Pancreas (tissue), 10 donors: ENCODE results near the gene TIMP3. TPM values are rescaled to one million over a fixed set of nuclear protein-coding genes. Genes with fewer than 3 reads are reported as not detected.

Experiments used
- ATAC-seq, 4 donors: fragments of 200-7000 bp; cut with Tn5 transposase; one replicate each; pipeline versions ENCODE4 v1.8.0 to v1.9.1; 2020; ENCODE audit warnings: mild to moderate bottlenecking in 4 of 4, moderate library complexity in 4 of 4
- DNase-seq, 6 donors: peaks; one replicate each; pipeline ENCODE4 v3.0.0-alpha.2; 2020
- FAIRE-seq: peaks from 2 replicates; lab custom pipeline; 2012; peaks lifted over from hg19 to GRCh38; lab: Jason Lieb, UNC
- H3K27ac ChIP-seq, 4 donors: fragments of 200-600 bp; sonication (generic); 1 replicate in 3 of 4; 2 replicates in 1 of 4; pipeline versions ENCODE4 v1.5.0 to v1.8.0; 2020
- H3K27me3 ChIP-seq, 4 donors: fragments of 200-600 bp; one replicate each; pipeline ENCODE4 v1.8.0; 2021
- H3K36me3 ChIP-seq, 3 donors: fragments of 200-600 bp; sonication (generic) in 1 of 3; one replicate each; pipeline versions ENCODE4 v1.5.0 to v1.8.0; 2020 to 2021
- H3K4me1 ChIP-seq, 3 donors: fragments of 200-600 bp; one replicate each; pipeline ENCODE4 v1.8.0; 2021
- H3K4me3 ChIP-seq, 4 donors: fragments of 200-600 bp; sonication (generic) in 2 of 4; one replicate each; pipeline versions ENCODE4 v1.5.0 to v1.8.0; 2020 to 2021
- H3K9me3 ChIP-seq, 4 donors: fragments of 200-600 bp; one replicate each; pipeline ENCODE4 v1.8.0; 2021
- WGBS, 2 donors: extraction: QIAGEN DNeasy Blood & Tissue Kit; methylation state at CpG; one replicate each; pipeline ENCODE4 v1.1.7; 2013; 5-methylcytosine and 5-hydroxymethylcytosine counted together
- intact Hi-C, 3 donors: fragments of 100-400 bp; cut with DNase I; formaldehyde crosslinking; loops; one replicate each; pipeline versions ENCODE4 v1.11.1 to v1.14.2; 2022
- polyA plus RNA-seq, 2 donors: library from polyadenylated mRNA; stranded (reverse); fragments of 200-250 nt; gene quantifications; one replicate each; pipeline ENCODE4 v1.2.3, GENCODE V29; 2013
- total RNA-seq, 6 donors: library from RNA; stranded (reverse); fragmentation: NEBNext Ultra II Directional in 4 of 6; extraction: Animal tissue kit (Norgen Biotek cat#: 25700) in 4 of 6; gene quantifications; one replicate each; pipeline versions ENCODE4 v1.2.1 to v1.2.4, GENCODE V29; 2021 to 2023
- TF ChIP-seq, protein P1 (sequence below), 4 donors: fragments of 200-600 bp; sonication (generic) in 3 of 4; IDR thresholded peaks; one replicate each; pipeline versions ENCODE4 v1.5.0 to v1.8.0; 2021; ENCODE audit warnings: antibody characterized with exemption in 4 of 4
- donor health status: healthy with polysubstance abuse.
- donor health status: DM: no; HTN: no; CAD: no; lungs with moderate emphysema.
- donor health status: DM: no; HTN: no; CAD: no.
- donor health status: control.
- donor health status: control.
- donor health status: Bipolar disorder and iron deficiency.
- donor health status: DM: yes; HTN: yes; CAD: no.
- donor health status: DM: no; HTN: no; CAD: no.
- donor health status: DM: no; HTN: no; CAD: no.
- donor health status: DM: yes; HTN: yes; CAD: no.

Gene TIMP3
- total and polyA plus RNA-seq, 8 donors = 14.0 to 87.0 (median 48.2) TPM

DNA sequence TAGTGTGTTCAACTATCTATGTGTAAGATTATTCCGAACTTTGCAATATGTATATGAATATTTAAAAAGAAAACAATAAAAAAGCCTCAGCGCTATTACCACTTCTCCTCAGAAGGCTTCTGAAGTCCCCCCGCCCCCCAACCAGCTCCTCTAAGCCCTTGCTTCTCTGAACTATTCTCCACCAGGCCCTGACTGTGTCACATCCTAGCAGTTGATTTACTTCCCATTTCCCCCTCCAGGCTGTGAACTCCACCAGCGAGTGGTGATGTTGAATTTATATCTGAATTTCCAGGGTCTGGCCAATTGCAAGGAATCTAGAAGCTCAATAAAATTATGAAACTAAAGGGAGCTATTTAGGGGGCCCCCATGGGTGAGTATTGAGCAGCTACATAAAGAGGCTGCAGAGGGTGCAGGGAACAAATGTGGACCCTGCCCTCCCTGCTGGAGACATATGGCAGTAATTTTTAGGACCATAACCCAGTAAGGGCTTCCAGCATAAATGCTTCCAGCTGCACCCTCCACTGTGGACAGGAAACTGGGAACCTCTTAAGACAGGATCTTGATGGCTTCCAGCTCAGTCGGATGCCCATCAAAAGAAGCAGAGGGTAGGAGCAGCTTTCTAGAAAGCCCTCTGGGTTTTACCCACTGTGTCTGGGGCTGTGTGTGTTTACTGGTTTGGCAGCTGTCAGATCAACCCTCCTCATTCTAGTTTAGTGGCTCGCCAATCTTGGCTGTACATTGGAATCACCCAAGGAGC, 81.4 kb downstream of the TIMP3 start:
- Histone ChIP-seq H3K9me3 (no peaks in the 10 kb centered on the region), H3K4me3 (no peak overlapping the region), H3K27me3 (no peaks in the 10 kb centered on the region), H3K36me3 (no peaks in the 10 kb centered on the region), H3K4me1 (no peaks in the 10 kb centered on the region), H3K27ac (no peak overlapping the region)
- FAIRE-seq (no peak), ATAC-seq (no peak), DNase-seq (no peak)
- TF ChIP-seq, protein P1, sequence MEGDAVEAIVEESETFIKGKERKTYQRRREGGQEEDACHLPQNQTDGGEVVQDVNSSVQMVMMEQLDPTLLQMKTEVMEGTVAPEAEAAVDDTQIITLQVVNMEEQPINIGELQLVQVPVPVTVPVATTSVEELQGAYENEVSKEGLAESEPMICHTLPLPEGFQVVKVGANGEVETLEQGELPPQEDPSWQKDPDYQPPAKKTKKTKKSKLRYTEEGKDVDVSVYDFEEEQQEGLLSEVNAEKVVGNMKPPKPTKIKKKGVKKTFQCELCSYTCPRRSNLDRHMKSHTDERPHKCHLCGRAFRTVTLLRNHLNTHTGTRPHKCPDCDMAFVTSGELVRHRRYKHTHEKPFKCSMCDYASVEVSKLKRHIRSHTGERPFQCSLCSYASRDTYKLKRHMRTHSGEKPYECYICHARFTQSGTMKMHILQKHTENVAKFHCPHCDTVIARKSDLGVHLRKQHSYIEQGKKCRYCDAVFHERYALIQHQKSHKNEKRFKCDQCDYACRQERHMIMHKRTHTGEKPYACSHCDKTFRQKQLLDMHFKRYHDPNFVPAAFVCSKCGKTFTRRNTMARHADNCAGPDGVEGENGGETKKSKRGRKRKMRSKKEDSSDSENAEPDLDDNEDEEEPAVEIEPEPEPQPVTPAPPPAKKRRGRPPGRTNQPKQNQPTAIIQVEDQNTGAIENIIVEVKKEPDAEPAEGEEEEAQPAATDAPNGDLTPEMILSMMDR (IDR thresholded peaks at IDR 0.05) = no peak
- WGBS, 2 donors = 65 to 76% methylated on average over 6 of the region's 6 CpGs
- intact Hi-C loops = no loop called here

DNA sequence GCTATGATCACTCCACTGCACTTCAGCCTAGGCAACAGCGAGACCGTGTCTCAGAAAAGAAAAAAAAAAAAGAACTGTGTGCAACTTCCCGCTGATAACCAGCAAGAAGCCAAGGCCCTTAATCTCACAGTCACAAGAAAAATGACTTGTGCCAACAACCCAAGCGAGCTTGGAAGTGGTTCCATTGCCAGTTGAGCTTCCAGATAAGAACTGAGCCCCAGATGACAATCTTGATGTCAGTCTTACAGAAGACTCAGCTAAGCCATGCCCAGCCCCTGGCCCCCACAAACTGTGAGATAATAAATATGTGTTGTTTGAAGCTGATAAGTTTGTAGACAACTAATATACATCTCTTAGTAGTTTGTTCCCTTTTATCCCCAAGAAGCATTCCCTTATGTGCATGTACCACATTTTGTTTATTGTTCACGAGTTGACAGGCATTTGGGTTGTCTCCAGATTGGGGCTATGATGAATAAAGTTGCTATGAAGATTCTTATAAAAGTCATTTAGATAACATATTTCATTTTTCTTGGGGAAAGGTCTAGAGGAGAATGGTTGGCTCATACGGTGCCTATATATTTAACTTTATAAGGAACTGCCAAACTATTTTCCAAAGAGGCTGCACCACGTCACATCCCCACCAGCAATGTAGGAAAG, 85.9 kb downstream of the TIMP3 start:
- no peak for DNase-seq
- FAIRE-seq = no peak

DNA sequence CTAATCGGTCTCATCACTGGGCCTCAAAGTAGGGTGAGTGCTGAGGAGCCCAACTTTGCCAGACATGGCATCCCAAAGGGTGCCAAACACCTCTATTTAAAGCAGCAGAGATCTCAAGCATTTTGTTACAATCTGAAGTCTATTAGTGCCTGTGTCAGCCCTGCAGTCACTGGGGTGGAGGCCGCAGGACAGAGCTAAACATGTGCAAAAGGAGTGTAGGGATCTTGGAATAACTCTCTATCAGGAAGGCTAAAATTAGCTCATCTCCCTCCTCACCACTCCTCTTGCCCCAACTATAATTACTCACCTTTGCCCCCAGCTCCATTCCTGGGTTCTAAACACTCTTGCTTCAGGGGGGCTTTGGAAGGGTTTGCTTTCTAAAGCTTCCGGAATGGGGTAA, 87.5 kb downstream of the TIMP3 start:
- H3K4me3 ChIP-seq = no peak overlapping the region
- no peak for ATAC-seq
- no peaks in the 10 kb centered on the region for H3K36me3 ChIP-seq
- no peak overlapping the region for H3K27ac ChIP-seq
- intact Hi-C loops = no loop called here
- H3K27me3 ChIP-seq = peaks cover 0 to 4% (median 0%) of the 10 kb centered on the region in 4 donors
- H3K4me1 ChIP-seq = no peaks in the 10 kb centered on the region
- TF ChIP-seq, protein P1 (IDR thresholded peaks at IDR 0.05) = no peak
- H3K9me3 ChIP-seq = no peaks in the 10 kb centered on the region
- no peak for DNase-seq
- no peak for FAIRE-seq
- 73 to 77% methylated on average over 3 of the region's 3 CpGs for WGBS, 2 donors

More for the DNA sequence above, 85.9 kb downstream of the TIMP3 start:
- intact Hi-C loops = no loop called here
- 54 to 56% methylated on average over 7 of the region's 7 CpGs for WGBS, 2 donors
- no peaks in the 10 kb centered on the region for H3K4me1 ChIP-seq
- no peak overlapping the region for H3K4me3 ChIP-seq
- H3K27me3 ChIP-seq = peaks cover 0 to 4% (median 0%) of the 10 kb centered on the region in 4 donors
- no peaks in the 10 kb centered on the region for H3K9me3 ChIP-seq
- TF ChIP-seq, protein P1 (IDR thresholded peaks at IDR 0.05) = no peak
- no peak overlapping the region for H3K27ac ChIP-seq
- no peaks in the 10 kb centered on the region for H3K36me3 ChIP-seq
- ATAC-seq = no peak

DNA sequence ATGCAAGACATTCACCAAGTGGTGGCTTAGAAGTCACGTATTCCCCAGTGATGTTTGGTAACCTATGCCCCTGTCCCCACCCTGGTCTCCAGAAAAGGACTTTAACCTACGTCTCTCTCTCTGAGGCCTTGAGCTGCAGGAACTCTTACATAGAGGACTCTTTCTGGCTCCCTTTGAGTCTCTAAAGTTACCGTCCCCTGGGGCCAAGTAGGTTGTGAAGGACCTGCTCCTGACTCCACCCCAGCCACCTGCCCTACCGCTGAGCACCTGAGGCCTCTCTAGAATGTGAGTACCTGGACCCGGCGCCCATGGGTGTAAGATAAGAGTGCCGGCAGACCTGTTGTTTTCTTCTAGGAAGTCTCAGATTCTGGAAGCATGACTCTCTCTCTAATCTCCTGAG, 95.4 kb downstream of the TIMP3 start:
- H3K27ac ChIP-seq = no peak overlapping the region
- TF ChIP-seq, protein P1 (IDR thresholded peaks at IDR 0.05) = no peak
- FAIRE-seq (no peak), DNase-seq (no peak), ATAC-seq (no peak)
- no peaks in the 10 kb centered on the region for H3K9me3 ChIP-seq
- H3K27me3 ChIP-seq = no peaks in the 10 kb centered on the region
- no peaks in the 10 kb centered on the region for H3K4me1 ChIP-seq
- no peaks in the 10 kb centered on the region for H3K36me3 ChIP-seq
- intact Hi-C loops = no loop called here
- H3K4me3 ChIP-seq = no peak overlapping the region
- 65 to 68% methylated on average over 7 of the region's 7 CpGs for WGBS, 2 donors

DNA sequence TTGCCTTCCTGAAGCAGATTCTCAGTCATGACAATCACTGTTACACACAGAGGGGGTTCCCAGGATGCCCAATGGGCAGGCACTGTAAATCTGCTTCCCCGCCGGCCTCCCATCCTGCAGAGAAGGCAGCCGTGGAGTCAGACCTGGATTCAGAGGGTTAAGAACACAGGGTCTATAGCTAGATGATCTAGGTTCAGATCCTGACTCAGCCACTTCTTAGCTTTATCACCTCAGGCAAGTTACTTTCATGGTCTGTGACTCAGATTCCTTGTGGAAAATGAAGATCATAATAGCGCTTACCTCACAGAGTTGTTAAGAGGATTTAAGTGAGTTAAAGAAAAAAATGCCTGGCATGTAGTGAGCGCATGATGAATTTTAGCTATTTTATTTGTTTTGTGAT, 95.9 kb downstream of the TIMP3 start:
- H3K4me1 ChIP-seq = no peaks in the 10 kb centered on the region
- 83 to 90% methylated on average over 5 of the region's 5 CpGs for WGBS, 2 donors
- no peak overlapping the region for H3K27ac ChIP-seq
- DNase-seq (no peak), ATAC-seq (no peak), FAIRE-seq (no peak)
- TF ChIP-seq, protein P1 (IDR thresholded peaks at IDR 0.05) = no peak
- no peaks in the 10 kb centered on the region for H3K27me3 ChIP-seq
- no peak overlapping the region for H3K4me3 ChIP-seq
- H3K36me3 ChIP-seq = no peaks in the 10 kb centered on the region
- no peaks in the 10 kb centered on the region for H3K9me3 ChIP-seq
- intact Hi-C loops = no loop called here
